HL-60 (cell line): Measurements from ENCODE around the gene SLC35B3.
"Not testable (repeated sequence)": the region's sequence is repeated elsewhere in the genome, so short reads cannot be mapped to it uniquely, and the experiment has no call there.

Experiments
- DNase-seq, 2 experiments: peaks; one replicate each; pipeline ENCODE4 v3.0.0-alpha.2; 2010 to 2020; ENCODE audit warnings: low read depth in 1 of 2, low spot score in 1 of 2
- H3K27ac ChIP-seq: fragments of 250-450 bp; sonication (Bioruptor Pico); replicated peaks from 2 replicates; pipeline ENCODE4 v1.5.1; 2020; ENCODE audit warnings: mild to moderate bottlenecking, moderate library complexity
- H3K27me3 ChIP-seq: fragments of 250-450 bp; sonication (Bioruptor Pico); 2 replicates; pipeline ENCODE4 v1.5.1; 2021; ENCODE audit warnings: mild to moderate bottlenecking, moderate library complexity; ENCODE audit not compliant: insufficient read depth, poor library complexity, severe bottlenecking
- H3K4me3 ChIP-seq: replicated peaks from 2 replicates; pipeline ENCODE4 v1.5.1; 2011; ENCODE audit warnings: mild to moderate bottlenecking, control low read depth, low read length; ENCODE audit not compliant: insufficient read depth
- GABPA ChIP-seq: IDR thresholded peaks from 2 replicates; pipeline ENCODE4 v1.6.1; 2012; ENCODE audit warnings: low read depth
- POLR2AphosphoS5 ChIP-seq: IDR thresholded peaks from 2 replicates; pipeline ENCODE4 v1.6.1; 2012; ENCODE audit warnings: low read depth
- SPI1 ChIP-seq: IDR thresholded peaks from 2 replicates; pipeline ENCODE4 v1.6.1; 2012; ENCODE audit warnings: low read depth, mild to moderate bottlenecking, borderline replicate concordance
- TF ChIP-seq, protein P1 (sequence below): IDR thresholded peaks from one replicate; pipeline ENCODE4 v1.5.1; 2011; ENCODE audit warnings: low read length, control low read depth, inconsistent platforms; ENCODE audit not compliant: insufficient read depth
- TF ChIP-seq, protein P2 (sequence below): IDR thresholded peaks from 2 replicates; pipeline ENCODE4 v1.6.1; 2012; ENCODE audit warnings: low read depth; ENCODE audit not compliant: insufficient replicate concordance

SLC35B3 gene

GRCh38 chr6:8415280-8415679, 20.1 kb downstream of the SLC35B3 start:
- TF ChIP-seq, protein P1, sequence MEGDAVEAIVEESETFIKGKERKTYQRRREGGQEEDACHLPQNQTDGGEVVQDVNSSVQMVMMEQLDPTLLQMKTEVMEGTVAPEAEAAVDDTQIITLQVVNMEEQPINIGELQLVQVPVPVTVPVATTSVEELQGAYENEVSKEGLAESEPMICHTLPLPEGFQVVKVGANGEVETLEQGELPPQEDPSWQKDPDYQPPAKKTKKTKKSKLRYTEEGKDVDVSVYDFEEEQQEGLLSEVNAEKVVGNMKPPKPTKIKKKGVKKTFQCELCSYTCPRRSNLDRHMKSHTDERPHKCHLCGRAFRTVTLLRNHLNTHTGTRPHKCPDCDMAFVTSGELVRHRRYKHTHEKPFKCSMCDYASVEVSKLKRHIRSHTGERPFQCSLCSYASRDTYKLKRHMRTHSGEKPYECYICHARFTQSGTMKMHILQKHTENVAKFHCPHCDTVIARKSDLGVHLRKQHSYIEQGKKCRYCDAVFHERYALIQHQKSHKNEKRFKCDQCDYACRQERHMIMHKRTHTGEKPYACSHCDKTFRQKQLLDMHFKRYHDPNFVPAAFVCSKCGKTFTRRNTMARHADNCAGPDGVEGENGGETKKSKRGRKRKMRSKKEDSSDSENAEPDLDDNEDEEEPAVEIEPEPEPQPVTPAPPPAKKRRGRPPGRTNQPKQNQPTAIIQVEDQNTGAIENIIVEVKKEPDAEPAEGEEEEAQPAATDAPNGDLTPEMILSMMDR: no peak
- TF ChIP-seq POLR2AphosphoS5 (no peak), SPI1 (no peak), GABPA (no peak)
- TF ChIP-seq, protein P2, sequence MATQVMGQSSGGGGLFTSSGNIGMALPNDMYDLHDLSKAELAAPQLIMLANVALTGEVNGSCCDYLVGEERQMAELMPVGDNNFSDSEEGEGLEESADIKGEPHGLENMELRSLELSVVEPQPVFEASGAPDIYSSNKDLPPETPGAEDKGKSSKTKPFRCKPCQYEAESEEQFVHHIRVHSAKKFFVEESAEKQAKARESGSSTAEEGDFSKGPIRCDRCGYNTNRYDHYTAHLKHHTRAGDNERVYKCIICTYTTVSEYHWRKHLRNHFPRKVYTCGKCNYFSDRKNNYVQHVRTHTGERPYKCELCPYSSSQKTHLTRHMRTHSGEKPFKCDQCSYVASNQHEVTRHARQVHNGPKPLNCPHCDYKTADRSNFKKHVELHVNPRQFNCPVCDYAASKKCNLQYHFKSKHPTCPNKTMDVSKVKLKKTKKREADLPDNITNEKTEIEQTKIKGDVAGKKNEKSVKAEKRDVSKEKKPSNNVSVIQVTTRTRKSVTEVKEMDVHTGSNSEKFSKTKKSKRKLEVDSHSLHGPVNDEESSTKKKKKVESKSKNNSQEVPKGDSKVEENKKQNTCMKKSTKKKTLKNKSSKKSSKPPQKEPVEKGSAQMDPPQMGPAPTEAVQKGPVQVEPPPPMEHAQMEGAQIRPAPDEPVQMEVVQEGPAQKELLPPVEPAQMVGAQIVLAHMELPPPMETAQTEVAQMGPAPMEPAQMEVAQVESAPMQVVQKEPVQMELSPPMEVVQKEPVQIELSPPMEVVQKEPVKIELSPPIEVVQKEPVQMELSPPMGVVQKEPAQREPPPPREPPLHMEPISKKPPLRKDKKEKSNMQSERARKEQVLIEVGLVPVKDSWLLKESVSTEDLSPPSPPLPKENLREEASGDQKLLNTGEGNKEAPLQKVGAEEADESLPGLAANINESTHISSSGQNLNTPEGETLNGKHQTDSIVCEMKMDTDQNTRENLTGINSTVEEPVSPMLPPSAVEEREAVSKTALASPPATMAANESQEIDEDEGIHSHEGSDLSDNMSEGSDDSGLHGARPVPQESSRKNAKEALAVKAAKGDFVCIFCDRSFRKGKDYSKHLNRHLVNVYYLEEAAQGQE: no peak
- no peak for DNase-seq
- Histone ChIP-seq H3K27ac (no peak overlapping the region), H3K4me3 (no peak overlapping the region), H3K27me3 (no peaks in the 10 kb centered on the region)

- no peak overlapping the region for H3K4me3 ChIP-seq
- no peak overlapping the region for H3K27ac ChIP-seq
- TF ChIP-seq SPI1: no peak
- TF ChIP-seq, protein P1: no peak
- TF ChIP-seq, protein P2: no peak
- TF ChIP-seq GABPA: no peak
- no peak for TF ChIP-seq POLR2AphosphoS5
- H3K27me3 ChIP-seq: no peaks in the 10 kb centered on the region
- no peak for DNase-seq
Measured at GRCh38 chr6:8414844-8415243, 20.5 kb downstream of the SLC35B3 start.

DNA sequence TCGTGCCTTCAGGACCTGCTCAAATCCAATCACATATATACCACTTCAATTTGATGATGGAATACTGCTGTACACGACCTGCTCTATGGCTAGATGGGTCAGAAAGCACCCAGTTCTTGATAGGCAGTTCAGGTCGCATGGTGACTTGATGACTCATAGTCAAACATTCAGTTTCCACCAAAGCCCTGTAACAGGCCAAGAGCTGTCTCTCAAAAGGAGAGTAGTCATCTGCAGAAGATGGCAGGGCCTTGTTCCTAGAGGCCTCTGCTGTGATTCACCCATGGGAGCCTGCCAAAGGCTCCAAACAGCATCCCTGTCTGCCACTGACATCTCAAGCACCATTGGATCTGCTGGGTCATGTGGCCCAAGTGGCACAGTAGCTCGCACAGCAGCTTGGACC, 29.4 kb downstream of the SLC35B3 start:
- H3K4me3 ChIP-seq, H3K27ac ChIP-seq, H3K27me3 ChIP-seq, DNase-seq: not testable (repeated sequence)

DNA sequence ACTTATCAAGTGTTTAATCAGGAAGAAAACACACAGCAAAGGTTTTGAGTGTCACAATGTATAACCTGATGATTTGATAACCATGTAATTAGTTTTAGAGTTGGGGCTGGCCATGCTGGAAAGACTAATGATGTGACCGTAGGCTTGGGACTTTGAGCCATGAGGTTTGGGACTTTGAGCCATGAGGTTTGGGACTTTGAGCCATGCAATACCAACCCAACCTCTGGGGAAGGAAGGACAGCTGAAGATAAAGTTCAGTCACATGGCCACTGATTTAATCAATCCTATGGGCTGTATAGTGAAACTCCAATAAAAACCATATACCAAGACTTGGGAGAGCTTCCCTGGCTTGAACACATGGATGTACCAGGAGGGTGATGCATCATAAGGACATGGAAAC, 32.8 kb downstream of the SLC35B3 start:
- Histone ChIP-seq H3K27me3 (no peaks in the 10 kb centered on the region), H3K27ac (no peak overlapping the region), H3K4me3 (no peak overlapping the region)
- no peak for DNase-seq
- TF ChIP-seq, protein P2: no peak
- TF ChIP-seq POLR2AphosphoS5 (no peak), SPI1 (no peak), GABPA (no peak)
- TF ChIP-seq, protein P1: no peak
